ENCODE data around the gene PKN3. TPM values are rescaled to one million over a fixed set of nuclear protein-coding genes. Genes with fewer than 3 reads are reported as not detected.

PKN3 gene
- total RNA-seq, 1 donor from 2014 or later = 11.7 TPM

DNA sequence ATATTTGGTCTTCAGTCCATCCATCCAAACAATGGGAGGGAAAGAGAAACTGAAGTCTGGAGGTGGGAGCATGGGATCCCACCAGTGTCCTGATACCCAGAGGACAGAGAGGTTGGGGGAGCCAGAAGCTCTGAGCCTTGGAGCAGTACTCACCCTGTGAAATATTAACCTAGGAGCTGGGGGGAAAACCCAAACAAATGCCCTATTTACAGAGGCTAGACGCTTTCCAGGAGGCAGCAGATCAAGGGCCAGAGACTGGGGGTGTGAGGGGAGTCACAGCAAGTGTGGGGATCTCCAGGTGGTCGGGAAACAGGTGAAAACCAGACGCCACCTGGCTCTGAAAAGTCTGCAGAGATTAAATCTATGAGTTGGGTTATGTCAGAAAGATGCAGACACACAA lies 63.2 kb downstream of the PKN3 start:
- DNase-seq (ENCODE audit: extremely low spot score, unreplicated experiment) = no peak
- H3K36me3 Mint-ChIP-seq = no peaks in the 10 kb centered on the region
- H3K4me1 Mint-ChIP-seq (ENCODE audit: unreplicated experiment) = peaks cover 17% of the 10 kb centered on the region
- no peak overlapping the region for H3K4me3 Mint-ChIP-seq
- TF ChIP-seq, protein P1, sequence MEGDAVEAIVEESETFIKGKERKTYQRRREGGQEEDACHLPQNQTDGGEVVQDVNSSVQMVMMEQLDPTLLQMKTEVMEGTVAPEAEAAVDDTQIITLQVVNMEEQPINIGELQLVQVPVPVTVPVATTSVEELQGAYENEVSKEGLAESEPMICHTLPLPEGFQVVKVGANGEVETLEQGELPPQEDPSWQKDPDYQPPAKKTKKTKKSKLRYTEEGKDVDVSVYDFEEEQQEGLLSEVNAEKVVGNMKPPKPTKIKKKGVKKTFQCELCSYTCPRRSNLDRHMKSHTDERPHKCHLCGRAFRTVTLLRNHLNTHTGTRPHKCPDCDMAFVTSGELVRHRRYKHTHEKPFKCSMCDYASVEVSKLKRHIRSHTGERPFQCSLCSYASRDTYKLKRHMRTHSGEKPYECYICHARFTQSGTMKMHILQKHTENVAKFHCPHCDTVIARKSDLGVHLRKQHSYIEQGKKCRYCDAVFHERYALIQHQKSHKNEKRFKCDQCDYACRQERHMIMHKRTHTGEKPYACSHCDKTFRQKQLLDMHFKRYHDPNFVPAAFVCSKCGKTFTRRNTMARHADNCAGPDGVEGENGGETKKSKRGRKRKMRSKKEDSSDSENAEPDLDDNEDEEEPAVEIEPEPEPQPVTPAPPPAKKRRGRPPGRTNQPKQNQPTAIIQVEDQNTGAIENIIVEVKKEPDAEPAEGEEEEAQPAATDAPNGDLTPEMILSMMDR (conservative IDR thresholded peaks at IDR 0.05) = no peak
- no peaks in the 10 kb centered on the region for H3K9me3 Mint-ChIP-seq
- H3K27me3 Mint-ChIP-seq = no peaks in the 10 kb centered on the region
- no peak overlapping the region for H3K27ac Mint-ChIP-seq

DNA sequence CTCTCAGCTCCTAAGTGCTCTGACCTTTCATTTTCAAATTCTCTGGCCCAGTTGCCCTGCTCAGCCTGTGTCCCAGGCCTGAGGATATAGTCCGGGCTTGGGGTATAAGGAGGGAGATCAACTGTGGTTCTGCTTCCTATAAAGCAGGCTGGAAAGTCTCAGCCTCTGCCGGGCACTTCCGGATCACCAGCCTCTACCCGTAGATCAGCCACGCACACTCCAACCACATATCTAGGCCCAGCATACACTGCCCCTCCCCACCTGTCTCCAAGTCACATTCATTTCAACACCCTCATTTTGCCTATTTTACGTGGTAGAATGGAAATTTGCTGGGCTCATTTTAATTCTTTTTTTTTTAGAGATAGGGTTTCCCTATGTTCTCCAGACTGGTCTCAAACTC lies 66.3 kb downstream of the PKN3 start:
- no peak overlapping the region for H3K4me3 Mint-ChIP-seq
- H3K36me3 Mint-ChIP-seq = no peaks in the 10 kb centered on the region
- TF ChIP-seq, protein P1 (conservative IDR thresholded peaks at IDR 0.05) = no peak
- no peaks in the 10 kb centered on the region for H3K9me3 Mint-ChIP-seq
- peaks cover 12% of the 10 kb centered on the region for H3K4me1 Mint-ChIP-seq (ENCODE audit: unreplicated experiment)
- no peaks in the 10 kb centered on the region for H3K27me3 Mint-ChIP-seq
- H3K27ac Mint-ChIP-seq = no peak overlapping the region
- no peak for DNase-seq (ENCODE audit: extremely low spot score, unreplicated experiment)

Other genes starting within 250 kb of the PKN3 start
- gene ODF2, start 246.5 kb upstream of the PKN3 start, total RNA-seq (ENCODE audit: low replicate concordance) = 38.2 and 59.1 TPM in 2 replicates
- 17.6 and 21.8 TPM in 2 replicates for gene GLE1, start 197.8 kb upstream of the PKN3 start, total RNA-seq (ENCODE audit: low replicate concordance)
- gene SPTAN1, start 149.9 kb upstream of the PKN3 start, total RNA-seq (ENCODE audit: low replicate concordance) = 267 and 270 TPM in 2 replicates
- gene DYNC2I2, start 45.7 kb upstream of the PKN3 start, total RNA-seq (ENCODE audit: low replicate concordance) = 65.0 and 70.6 TPM in 2 replicates
- 450 and 545 TPM in 2 replicates for gene SET, start 13.3 kb upstream of the PKN3 start, total RNA-seq (ENCODE audit: low replicate concordance)
- 25.6 and 53.5 TPM in 2 replicates for gene ZDHHC12, start 21.6 kb downstream of the PKN3 start, total RNA-seq (ENCODE audit: low replicate concordance)
- 36.8 and 45.7 TPM in 2 replicates for gene ZER1, start 69.4 kb downstream of the PKN3 start, total RNA-seq (ENCODE audit: low replicate concordance)
- gene TBC1D13, start 84.8 kb downstream of the PKN3 start, total RNA-seq (ENCODE audit: low replicate concordance) = 29.0 and 33.5 TPM in 2 replicates
- 24.1 and 30.8 TPM in 2 replicates for gene ENDOG, start 116.0 kb downstream of the PKN3 start, total RNA-seq (ENCODE audit: low replicate concordance)
- gene SPOUT1, start 127.3 kb downstream of the PKN3 start, total RNA-seq (ENCODE audit: low replicate concordance) = 46.7 and 53.4 TPM in 2 replicates
- gene KYAT1, start 179.4 kb downstream of the PKN3 start, total RNA-seq (ENCODE audit: low replicate concordance) = 4.0 and 11.5 TPM in 2 replicates
- gene LRRC8A, start 179.6 kb downstream of the PKN3 start, total RNA-seq (ENCODE audit: low replicate concordance) = 33.2 and 38.2 TPM in 2 replicates
- 10.0 and 14.3 TPM in 2 replicates for gene PHYHD1, start 218.5 kb downstream of the PKN3 start, total RNA-seq (ENCODE audit: low replicate concordance)
- 18.8 and 21.6 TPM in 2 replicates for gene DOLK, start 245.1 kb downstream of the PKN3 start, total RNA-seq (ENCODE audit: low replicate concordance)
- 36.4 and 63.7 TPM in 2 replicates for gene NUP188, start 245.2 kb downstream of the PKN3 start, total RNA-seq (ENCODE audit: low replicate concordance)

Data from type B pancreatic cell (in vitro differentiated cells).